ENCODE results near the gene IFT80. TPM values are rescaled to one million over a fixed set of nuclear protein-coding genes. Genes with fewer than 3 reads are reported as not detected.

The IFT80 gene
- total RNA-seq, result 10.9 TPM
- long read RNA-seq, full-length matches to known transcripts, result 1 of 2 reads
- long read RNA-seq, partial matches to known transcripts, result 0 of 2 reads
- long read RNA-seq, other reads (novel, unspliced or antisense), result 1 of 2 reads

GRCh38 chr3:160399125-160400029 lies at the start of gene IFT80, which contains the start of gene SMC4:
Gene IFT80, minus strand, starts transcription at chr3:160399225. Its CDS starts 14,625 bp downstream, at chr3:160384600.
Gene SMC4, plus strand, starts transcription at chr3:160399650. Its CDS starts 1,177 bp downstream, at chr3:160400827.
- intact Hi-C loops (cut with micrococcal nuclease), result no loop called here
- H3K4me1 ChIP-seq, result peaks cover 59% of the 10 kb centered on the region
- DNase-seq, result peak; percentile 96
- H3K27ac ChIP-seq (replicated peaks), result peak within 1 kb of the TSS; percentile 88
- H3K27me3 ChIP-seq (ENCODE audit: low read depth), result no peaks in the 10 kb centered on the region
- TF ChIP-seq CTCF (IDR thresholded peaks at IDR 0.05; ENCODE audit: borderline replicate concordance), result no peak
- H3K36me3 ChIP-seq, result no peaks in the 10 kb centered on the region
- no peaks in the 10 kb centered on the region for H3K9me3 ChIP-seq (replicated peaks)
- peak within 1 kb of the TSS; percentile 81 for H3K4me3 ChIP-seq

DNA sequence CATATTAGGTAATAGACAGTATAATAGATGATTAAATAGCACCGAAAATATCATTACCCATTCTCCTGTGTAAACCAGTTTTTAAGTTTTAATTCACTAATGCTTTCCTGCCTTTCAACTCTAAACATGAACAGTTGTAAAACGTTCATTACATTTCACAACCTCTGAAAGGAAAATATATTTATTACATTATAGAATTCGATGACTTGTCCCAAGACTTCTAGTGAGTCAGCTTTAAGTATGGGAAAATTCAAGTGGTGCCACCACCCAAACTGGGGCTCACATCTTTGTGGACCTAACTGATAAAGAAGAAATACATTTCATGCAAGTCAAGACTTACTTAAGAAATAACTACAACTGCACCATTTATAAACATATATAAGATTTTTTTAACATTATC lies 48.5 kb upstream of the IFT80 start:
- no peak for DNase-seq
- Histone ChIP-seq H3K4me3 (no peak overlapping the region), H3K36me3 (no peaks in the 10 kb centered on the region), H3K27me3 (ENCODE audit: low read depth) (peaks cover 37% of the 10 kb centered on the region), H3K27ac (replicated peaks) (no peak overlapping the region), H3K9me3 (replicated peaks) (no peaks in the 10 kb centered on the region), H3K4me1 (peaks cover 22% of the 10 kb centered on the region)
- intact Hi-C loops (cut with micrococcal nuclease), result no loop called here
- TF ChIP-seq CTCF (IDR thresholded peaks at IDR 0.05; ENCODE audit: borderline replicate concordance), result no peak

DNA sequence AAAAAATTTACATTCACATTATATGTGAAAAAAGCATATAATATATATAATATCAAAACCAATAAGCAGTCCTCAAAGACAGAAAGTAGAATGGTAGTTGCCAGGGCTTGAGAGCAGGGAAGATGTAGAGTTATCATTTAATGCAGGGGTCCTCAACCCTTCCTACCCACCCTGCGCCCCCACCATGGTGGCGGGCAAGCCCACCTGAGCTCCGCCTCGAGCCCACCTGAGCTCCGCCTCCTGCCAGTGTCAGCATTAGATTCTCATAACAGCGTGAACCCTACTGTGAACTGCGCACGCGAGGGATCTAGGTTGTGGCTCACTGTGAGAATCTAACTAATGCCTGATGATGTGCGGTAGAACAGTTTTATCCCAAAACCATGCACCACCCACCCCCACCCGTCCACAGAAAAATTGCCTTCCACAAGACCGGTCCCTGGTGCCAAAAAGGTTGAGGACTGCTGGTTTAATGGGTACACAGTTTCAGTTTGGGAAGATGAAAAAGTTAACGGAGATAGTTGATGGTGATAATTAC lies 47.6 kb upstream of the IFT80 start:
- no peak for DNase-seq
- no peaks in the 10 kb centered on the region for H3K36me3 ChIP-seq
- no peak for TF ChIP-seq CTCF (IDR thresholded peaks at IDR 0.05; ENCODE audit: borderline replicate concordance)
- H3K4me1 ChIP-seq, result peaks cover 22% of the 10 kb centered on the region
- H3K27me3 ChIP-seq (ENCODE audit: low read depth), result peaks cover 37% of the 10 kb centered on the region
- intact Hi-C loops (cut with micrococcal nuclease), result no loop called here
- no peak overlapping the region for H3K4me3 ChIP-seq
- no peaks in the 10 kb centered on the region for H3K9me3 ChIP-seq (replicated peaks)
- no peak overlapping the region for H3K27ac ChIP-seq (replicated peaks)

GRCh38 chr3:160445854-160446253 lies 46.8 kb upstream of the IFT80 start:
- TF ChIP-seq CTCF (IDR thresholded peaks at IDR 0.05; ENCODE audit: borderline replicate concordance), result no peak
- Histone ChIP-seq H3K27ac (replicated peaks) (no peak overlapping the region), H3K4me1 (peaks cover 21% of the 10 kb centered on the region), H3K36me3 (no peaks in the 10 kb centered on the region), H3K27me3 (ENCODE audit: low read depth) (peaks cover 37% of the 10 kb centered on the region), H3K9me3 (replicated peaks) (no peaks in the 10 kb centered on the region), H3K4me3 (no peak overlapping the region)
- intact Hi-C loops (cut with micrococcal nuclease), result no loop called here
- DNase-seq, result no peak

DNA sequence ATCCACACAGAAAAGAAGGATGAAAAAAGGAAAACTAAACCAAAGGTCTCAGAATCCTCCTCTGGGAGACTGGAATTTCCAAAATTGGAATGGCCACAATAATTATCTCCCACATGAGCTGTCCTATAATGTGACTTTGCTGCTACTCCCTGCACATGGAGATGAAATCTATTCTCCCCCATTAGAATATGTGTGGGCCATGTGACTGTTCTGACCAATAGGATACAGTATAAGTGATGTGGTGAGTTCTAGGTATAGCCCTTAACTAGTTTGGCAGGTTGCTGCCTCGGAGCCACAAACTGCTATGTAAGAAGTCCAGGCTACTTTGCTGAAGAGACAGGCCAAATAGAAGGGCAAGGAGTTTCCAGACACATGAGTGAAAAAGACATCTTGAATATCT lies 45.4 kb upstream of the IFT80 start:
- intact Hi-C loops (cut with micrococcal nuclease), result no loop called here
- no peak for DNase-seq
- no peak for TF ChIP-seq CTCF (IDR thresholded peaks at IDR 0.05; ENCODE audit: borderline replicate concordance)

More for the DNA sequence above, 45.4 kb upstream of the IFT80 start:
- Histone ChIP-seq H3K4me1 (peaks cover 7% of the 10 kb centered on the region), H3K4me3 (no peak overlapping the region), H3K36me3 (no peaks in the 10 kb centered on the region), H3K27me3 (ENCODE audit: low read depth) (peaks cover 27% of the 10 kb centered on the region), H3K27ac (replicated peaks) (no peak overlapping the region), H3K9me3 (replicated peaks) (no peaks in the 10 kb centered on the region)

All from left ventricle myocardium inferior (tissue), 1 donor.